Astrocyte (in vitro differentiated cells and primary cell): ENCODE measurements around the gene MIEF2.

Experiments
- EZH2 ChIP-seq: IDR thresholded peaks from 2 replicates; pipeline ENCODE4 v1.6.1; 2012; ENCODE audit warnings: mild to moderate bottlenecking, low read length, inconsistent platforms; ENCODE audit not compliant: insufficient read depth
- TF ChIP-seq, protein P1 (sequence below): IDR thresholded peaks from 2 replicates; pipeline ENCODE4 v1.5.1; 2011; ENCODE audit warnings: low read depth, mild to moderate bottlenecking, inconsistent platforms, low read length, moderate library complexity; ENCODE audit not compliant: insufficient read depth

DNA sequence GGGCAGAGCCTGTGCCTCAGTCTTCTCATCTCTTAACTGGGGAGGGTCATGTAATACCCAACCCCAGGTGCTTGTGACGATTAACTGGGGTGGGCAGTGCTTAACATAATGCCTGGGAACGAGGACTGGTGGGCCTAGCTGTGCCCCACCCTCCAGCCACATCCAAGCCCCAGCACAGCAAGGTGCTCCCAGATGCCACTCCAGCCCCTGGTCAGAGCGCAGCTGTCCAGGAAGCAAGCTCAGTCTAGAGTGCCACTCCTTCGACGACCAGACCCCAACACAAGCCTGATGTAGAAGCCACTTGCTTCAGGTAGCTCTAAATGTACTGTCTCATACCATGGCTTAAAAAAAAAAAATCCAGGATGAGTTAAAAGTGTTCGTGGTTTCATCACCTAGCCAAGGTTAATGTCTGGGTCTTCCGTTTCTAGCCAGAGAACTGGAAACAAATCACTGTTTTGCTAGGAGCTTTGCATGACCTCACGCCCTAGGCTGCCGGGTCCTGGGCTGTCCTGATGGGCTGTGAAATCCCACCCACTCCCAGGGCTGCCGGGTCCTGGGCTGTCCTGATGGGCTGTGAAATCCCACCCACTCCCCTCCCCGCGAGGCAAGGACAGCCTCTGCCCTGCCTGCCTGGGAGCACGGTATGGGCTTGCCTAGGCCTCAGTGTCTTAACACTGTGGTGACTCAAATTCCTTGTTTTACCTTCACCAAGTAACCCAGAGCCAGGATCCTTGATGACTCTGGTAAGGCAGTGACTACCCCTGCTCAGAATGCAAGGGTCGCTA, 7.7 kb downstream of the MIEF2 start:
- TF ChIP-seq, protein P1, sequence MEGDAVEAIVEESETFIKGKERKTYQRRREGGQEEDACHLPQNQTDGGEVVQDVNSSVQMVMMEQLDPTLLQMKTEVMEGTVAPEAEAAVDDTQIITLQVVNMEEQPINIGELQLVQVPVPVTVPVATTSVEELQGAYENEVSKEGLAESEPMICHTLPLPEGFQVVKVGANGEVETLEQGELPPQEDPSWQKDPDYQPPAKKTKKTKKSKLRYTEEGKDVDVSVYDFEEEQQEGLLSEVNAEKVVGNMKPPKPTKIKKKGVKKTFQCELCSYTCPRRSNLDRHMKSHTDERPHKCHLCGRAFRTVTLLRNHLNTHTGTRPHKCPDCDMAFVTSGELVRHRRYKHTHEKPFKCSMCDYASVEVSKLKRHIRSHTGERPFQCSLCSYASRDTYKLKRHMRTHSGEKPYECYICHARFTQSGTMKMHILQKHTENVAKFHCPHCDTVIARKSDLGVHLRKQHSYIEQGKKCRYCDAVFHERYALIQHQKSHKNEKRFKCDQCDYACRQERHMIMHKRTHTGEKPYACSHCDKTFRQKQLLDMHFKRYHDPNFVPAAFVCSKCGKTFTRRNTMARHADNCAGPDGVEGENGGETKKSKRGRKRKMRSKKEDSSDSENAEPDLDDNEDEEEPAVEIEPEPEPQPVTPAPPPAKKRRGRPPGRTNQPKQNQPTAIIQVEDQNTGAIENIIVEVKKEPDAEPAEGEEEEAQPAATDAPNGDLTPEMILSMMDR, result no peak
- TF ChIP-seq EZH2, result no peak
